Stimulated activated CD4-positive, alpha-beta T cell treated with anti-CD3 and anti-CD28 coated beads, TNF-alpha, amount 100 ng/mL, for 48 hours (primary cell): Measurements from ENCODE around the gene CACNA2D2.

Source experiments
- DNase-seq, 3 donors: peaks; one replicate each; pipeline ENCODE4 v3.0.0-alpha.2; 2020; ENCODE audit warnings: low read depth in 3 of 3

Gene CACNA2D2

GRCh38 chr3:50327129-50327528 lies 176.3 kb downstream of the CACNA2D2 start:
- no peak for DNase-seq

DNA sequence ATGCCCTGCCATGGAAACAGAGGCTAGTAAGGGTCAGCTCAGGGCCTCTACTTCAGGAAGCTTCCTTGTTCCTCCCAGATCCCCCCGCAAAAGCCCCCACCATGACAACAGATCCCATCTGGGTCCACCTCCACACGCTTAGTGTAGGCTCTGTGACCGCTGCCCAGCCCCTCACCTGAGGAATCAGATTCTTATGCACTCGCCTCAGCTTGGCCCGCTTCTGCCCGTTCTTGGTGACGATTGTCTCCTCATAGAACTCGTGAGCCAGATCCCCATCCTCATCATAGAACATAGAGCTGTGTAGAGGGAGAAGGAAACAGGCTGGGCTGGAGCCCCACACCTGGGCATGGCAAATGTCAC lies 177.3 kb downstream of the CACNA2D2 start:
- DNase-seq: no peak

GRCh38 chr3:50325497-50326181 lies 177.8 kb downstream of the CACNA2D2 start:
- DNase-seq: no peak

GRCh38 chr3:50325113-50325480 lies 178.3 kb downstream of the CACNA2D2 start:
- DNase-seq: no peak

DNA sequence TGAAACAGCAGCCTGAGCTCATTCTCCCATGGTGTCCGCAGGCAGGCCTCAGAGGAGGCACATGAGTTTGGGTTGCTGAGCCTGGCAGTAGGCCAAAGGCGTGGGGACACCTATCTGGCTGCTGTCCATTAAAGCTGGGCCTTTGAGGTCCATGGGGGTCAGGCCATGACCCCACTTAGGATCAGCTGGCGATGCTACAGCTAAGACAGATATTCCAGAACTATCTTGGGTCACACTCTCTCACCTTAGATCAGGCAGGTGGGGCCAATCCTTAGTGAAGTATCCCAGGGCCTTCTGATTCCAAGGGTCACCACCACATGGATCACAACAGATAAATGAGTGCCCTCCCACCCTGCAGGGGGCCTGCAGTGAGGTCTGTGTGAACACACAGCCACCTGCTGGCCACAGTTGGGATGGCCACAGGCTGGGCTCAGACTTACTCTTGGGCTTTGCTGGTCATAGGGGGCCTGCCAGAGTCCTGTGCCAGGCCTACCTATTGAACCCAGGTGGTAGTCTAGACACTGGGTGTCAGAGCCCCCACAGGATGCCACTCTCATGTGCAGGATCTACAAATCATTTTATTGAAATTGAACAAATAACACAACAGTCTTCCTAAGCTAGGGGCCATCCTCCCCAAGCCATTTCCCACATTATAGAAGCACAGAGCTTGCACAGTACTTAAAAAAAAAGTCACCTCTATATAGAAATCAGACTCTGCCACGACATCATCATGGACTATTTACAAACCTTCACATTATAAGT lies 178.9 kb downstream of the CACNA2D2 start:
- DNase-seq: peak in 1 of 3 donors; percentile 30

DNA sequence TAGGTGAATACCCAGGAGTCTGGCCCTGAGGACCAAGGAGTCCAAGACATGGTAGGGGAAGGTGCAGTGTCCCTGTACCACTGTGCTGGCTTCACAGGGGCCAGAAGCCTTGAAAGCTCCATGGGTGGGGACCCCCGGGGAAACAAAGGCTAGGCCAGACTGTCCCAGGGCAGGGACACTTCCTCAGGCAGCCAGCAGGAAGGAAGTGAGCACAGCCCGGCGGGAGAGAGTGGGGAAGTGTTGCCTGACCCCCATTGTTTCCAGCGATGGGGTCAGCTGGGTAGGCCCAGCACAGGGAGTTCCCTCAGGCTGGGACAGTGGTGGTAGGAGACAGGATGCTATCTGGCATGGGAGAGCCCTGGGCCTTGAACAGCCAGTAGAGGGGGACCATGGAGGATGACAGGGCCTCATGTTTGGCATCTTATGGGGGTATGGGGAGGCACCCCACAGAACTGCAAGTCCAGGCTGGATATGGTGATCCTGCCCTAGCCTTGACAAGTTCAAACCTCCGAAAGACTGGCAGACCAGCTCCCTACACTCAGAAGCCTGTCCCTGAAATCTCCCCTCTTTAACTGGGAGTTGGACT lies 179.7 kb downstream of the CACNA2D2 start:
- no peak for DNase-seq

- no peak for DNase-seq
These were observed 180.3 kb downstream of the CACNA2D2 start for GRCh38 chr3:50323092-50323600.

GRCh38 chr3:50322386-50323091 lies 180.9 kb downstream of the CACNA2D2 start, which contains the start of gene HYAL2:
Gene HYAL2, minus strand, starts transcription at chr3:50322745. Its CDS starts 2,256 bp downstream, at chr3:50320489.
- DNase-seq: no peak

DNA sequence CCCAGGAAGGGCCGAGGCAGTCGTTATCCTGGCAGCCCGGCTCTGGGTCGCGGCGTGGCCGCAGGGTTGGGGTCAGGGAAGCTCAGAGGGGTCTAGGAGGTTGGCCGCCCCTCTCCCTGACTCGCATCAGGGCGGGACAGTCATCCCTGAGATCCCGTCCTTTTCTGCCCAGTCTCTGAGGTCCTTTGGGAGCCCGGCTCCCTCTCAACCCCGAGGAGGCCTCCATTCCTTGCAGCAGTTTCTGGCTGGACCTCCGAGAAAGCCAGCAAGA lies 181.4 kb downstream of the CACNA2D2 start:
- no peak for DNase-seq

GRCh38 chr3:50321336-50322114 lies 181.9 kb downstream of the CACNA2D2 start:
- DNase-seq: peak; percentile 69 to 80 (median 70)

- DNase-seq: peak in 1 of 3 donors; percentile 28
These were observed 182.5 kb downstream of the CACNA2D2 start for GRCh38 chr3:50320853-50321335.

GRCh38 chr3:50319894-50320625 lies 183.4 kb downstream of the CACNA2D2 start:
- no peak for DNase-seq

- DNase-seq: no peak
These were observed 184.1 kb downstream of the CACNA2D2 start for GRCh38 chr3:50319181-50319893.

DNA sequence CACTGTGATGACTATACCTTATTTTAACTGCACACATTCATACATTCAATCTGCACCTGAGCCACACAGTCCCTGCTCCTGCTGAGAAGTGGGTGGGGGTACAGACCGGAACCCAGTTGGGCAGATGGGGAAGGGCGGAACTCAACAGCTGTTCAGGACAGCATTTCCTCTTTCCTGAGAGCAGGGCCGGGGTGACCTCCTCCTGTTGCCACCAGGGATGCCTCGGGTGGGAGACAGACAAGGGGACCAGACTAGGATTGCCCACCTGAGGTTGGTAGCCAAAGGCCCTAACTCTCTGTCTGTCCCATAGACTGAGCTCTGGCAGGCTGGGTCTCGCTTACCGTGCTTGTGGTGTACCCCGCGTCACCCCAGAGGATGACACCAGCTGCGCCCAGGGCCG lies 184.8 kb downstream of the CACNA2D2 start:
- no peak for DNase-seq

DNA sequence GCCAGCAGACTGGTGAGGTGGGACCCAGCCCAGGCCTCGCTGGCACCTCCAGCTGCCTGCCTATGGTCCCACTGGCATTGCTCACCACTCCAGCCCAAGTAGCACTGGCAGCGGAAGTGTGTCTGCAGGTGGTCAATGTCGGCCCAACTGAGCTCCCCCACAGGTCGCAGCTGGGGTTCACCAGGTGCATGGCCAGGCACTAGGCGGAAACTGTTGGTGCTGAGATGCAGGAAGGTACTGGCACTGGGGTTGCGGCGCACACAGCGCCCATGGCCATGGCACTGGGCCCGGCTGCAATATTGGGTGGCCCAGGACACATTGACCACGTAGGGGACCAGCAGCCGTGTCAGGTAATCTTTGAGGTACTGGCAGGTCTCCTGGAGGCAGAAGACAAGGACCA lies 185.3 kb downstream of the CACNA2D2 start:
- DNase-seq: no peak

DNA sequence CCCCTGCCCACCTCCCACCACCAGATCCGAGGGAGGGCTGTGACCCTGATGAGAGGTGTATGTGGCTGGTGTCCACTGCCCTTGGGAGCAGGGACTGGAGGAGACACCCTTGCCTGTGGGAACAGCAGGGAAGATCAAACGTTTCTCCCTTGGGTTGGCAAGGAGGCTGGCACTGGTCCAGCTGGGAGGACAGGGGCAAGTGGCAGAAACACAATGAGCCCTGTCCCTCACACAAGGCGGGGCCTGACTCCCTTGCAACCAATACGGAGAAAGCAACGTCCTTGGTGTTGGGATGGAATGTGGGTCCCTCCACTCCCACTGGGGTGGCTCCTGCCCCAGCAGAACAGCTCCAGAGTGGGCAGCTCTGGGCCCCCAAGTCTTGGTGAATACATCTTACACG lies 186.1 kb downstream of the CACNA2D2 start:
- DNase-seq: no peak

DNA sequence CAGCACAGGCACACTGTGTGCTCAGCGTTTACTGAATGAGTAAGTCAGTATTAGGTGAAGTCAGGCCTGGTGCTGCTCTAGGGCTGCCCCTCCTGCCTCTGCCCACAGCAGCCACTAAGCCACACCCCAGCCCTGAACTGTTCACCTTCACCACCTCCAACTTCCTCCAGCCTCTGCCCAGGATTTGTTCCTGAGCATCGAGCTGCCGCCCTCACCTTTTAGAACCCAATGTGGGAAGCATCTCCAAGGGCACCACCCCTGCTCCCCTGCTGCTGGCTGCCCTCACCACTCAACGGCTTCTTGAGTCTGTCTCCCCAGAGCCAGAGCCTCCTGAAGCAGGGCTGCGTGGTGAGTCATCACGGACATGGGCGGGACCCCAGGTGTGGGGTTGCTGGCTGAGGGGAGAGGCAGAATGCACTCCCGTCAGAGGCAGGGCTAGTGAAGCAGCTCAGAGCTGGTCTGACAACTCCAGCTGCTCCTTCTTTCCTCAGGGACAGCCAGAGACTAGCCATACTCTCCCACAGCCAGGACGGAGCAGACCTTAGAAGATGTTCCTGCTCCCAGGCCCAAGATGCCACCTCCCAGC lies 186.7 kb downstream of the CACNA2D2 start:
- DNase-seq: no peak

DNA sequence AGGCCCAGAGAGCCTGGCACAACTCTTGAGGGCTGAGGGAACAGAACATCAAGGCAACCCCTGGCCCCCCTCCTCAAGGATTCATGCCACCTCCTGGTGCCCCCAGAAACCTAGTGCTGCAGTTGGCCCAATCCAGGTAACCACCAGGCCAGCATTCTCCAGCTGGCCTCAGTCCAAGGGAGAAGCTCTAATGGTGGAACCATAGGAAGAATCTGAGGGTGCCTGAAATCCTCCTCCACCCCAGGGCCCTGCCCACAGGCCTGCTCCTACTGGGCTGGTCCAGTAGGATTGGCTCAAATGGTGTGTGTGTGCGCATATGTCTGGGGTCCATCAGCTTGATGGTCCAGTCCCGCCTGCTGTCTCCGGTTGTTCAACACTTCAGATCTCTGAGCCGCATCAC lies 188.6 kb downstream of the CACNA2D2 start:
- DNase-seq: no peak

- no peak for DNase-seq
These were observed 189.1 kb downstream of the CACNA2D2 start for GRCh38 chr3:50314342-50314741.
